Measurements from ENCODE around the gene MXI1. TPM values are rescaled to one million over a fixed set of nuclear protein-coding genes. Genes with fewer than 3 reads are reported as not detected.

MXI1 gene
- total RNA-seq, 1 donor from 2014 or later = 20.0 TPM

- TF ChIP-seq CTCF (IDR thresholded peaks at IDR 0.05; ENCODE audit: insufficient read depth, low read length, poor library complexity, severe bottlenecking) = no peak
- no peaks in the 10 kb centered on the region for H3K36me3 ChIP-seq (ENCODE audit: control insufficient read depth, insufficient read depth, low read length)
- DNase-seq (ENCODE audit: low read depth) = no peak
Measured at GRCh38 chr10:110216942-110217661, 9.7 kb downstream of the MXI1 start.

GRCh38 chr10:110217662-110218008 is 10.2 kb downstream of the MXI1 start:
- Histone ChIP-seq H3K36me3 (ENCODE audit: control insufficient read depth, insufficient read depth, low read length) (no peaks in the 10 kb centered on the region), H3K4me3 (ENCODE audit: low read depth, low read length) (no peak overlapping the region), H3K27me3 (ENCODE audit: control insufficient read depth, insufficient read depth, low read length) (no peaks in the 10 kb centered on the region)
- DNase-seq (ENCODE audit: low read depth) = no peak
- no peak for TF ChIP-seq CTCF (IDR thresholded peaks at IDR 0.05; ENCODE audit: insufficient read depth, low read length, poor library complexity, severe bottlenecking)

More at GRCh38 chr10:110216942-110217661, 9.7 kb downstream of the MXI1 start:
- H3K4me3 ChIP-seq (ENCODE audit: low read depth, low read length) = no peak overlapping the region
- H3K27me3 ChIP-seq (ENCODE audit: control insufficient read depth, insufficient read depth, low read length) = no peaks in the 10 kb centered on the region

- Histone ChIP-seq H3K27me3 (ENCODE audit: control insufficient read depth, insufficient read depth, low read length) (no peaks in the 10 kb centered on the region), H3K36me3 (ENCODE audit: control insufficient read depth, insufficient read depth, low read length) (no peaks in the 10 kb centered on the region), H3K4me3 (ENCODE audit: low read depth, low read length) (no peak overlapping the region)
- DNase-seq (ENCODE audit: low read depth) = no peak
- no peak for TF ChIP-seq CTCF (IDR thresholded peaks at IDR 0.05; ENCODE audit: insufficient read depth, low read length, poor library complexity, severe bottlenecking)
Measured at GRCh38 chr10:110218632-110219031, 11.2 kb downstream of the MXI1 start.

- H3K4me3 ChIP-seq (ENCODE audit: low read depth, low read length) = no peak overlapping the region
- H3K27me3 ChIP-seq (ENCODE audit: control insufficient read depth, insufficient read depth, low read length) = no peaks in the 10 kb centered on the region
- no peak for DNase-seq (ENCODE audit: low read depth)
- no peak for TF ChIP-seq CTCF (IDR thresholded peaks at IDR 0.05; ENCODE audit: insufficient read depth, low read length, poor library complexity, severe bottlenecking)
- H3K36me3 ChIP-seq (ENCODE audit: control insufficient read depth, insufficient read depth, low read length) = no peaks in the 10 kb centered on the region
Measured at GRCh38 chr10:110219884-110220283, 12.5 kb downstream of the MXI1 start.

GRCh38 chr10:110220398-110220797 is 13.0 kb downstream of the MXI1 start:
- Histone ChIP-seq H3K36me3 (ENCODE audit: control insufficient read depth, insufficient read depth, low read length) (no peaks in the 10 kb centered on the region), H3K27me3 (ENCODE audit: control insufficient read depth, insufficient read depth, low read length) (no peaks in the 10 kb centered on the region), H3K4me3 (ENCODE audit: low read depth, low read length) (no peak overlapping the region)
- DNase-seq (ENCODE audit: low read depth) = no peak
- TF ChIP-seq CTCF (IDR thresholded peaks at IDR 0.05; ENCODE audit: insufficient read depth, low read length, poor library complexity, severe bottlenecking) = no peak

Measured in kidney epithelial cell (primary cell).